Stimulated activated naive CD8-positive, alpha-beta T cell treated with anti-CD3 and anti-CD28 coated beads, Interleukin-15, amount 100 ng/mL, for 72 hours (primary cell): ENCODE results near the gene SZT2.
A peak's percentile ranks its signal among the peaks of the same experiment; 100 is the strongest.

Source experiments
- ATAC-seq: fragments of 150-1000 bp; cut with Tn5 transposase; 2 replicates; pipeline ENCODE4 v1.10.0; 2021; ENCODE audit warnings: mild to moderate bottlenecking, moderate library complexity
- DNase-seq, 2 donors: peaks; one replicate each; pipeline ENCODE4 v3.0.0; 2021 to 2022
- H3K27ac Mint-ChIP-seq, 2 donors: one replicate each; pipeline ENCODE4 v1.8.0; 2022; ENCODE audit warnings: mild to moderate bottlenecking in 2 of 2, mixed read lengths in 2 of 2, moderate library complexity in 2 of 2
- H3K27me3 Mint-ChIP-seq: one replicate; pipeline ENCODE4 v1.8.0; 2022; ENCODE audit warnings: mixed read lengths
- H3K4me1 Mint-ChIP-seq: one replicate; pipeline ENCODE4 v1.8.0; 2022; ENCODE audit warnings: mild to moderate bottlenecking, mixed read lengths
- H3K4me3 Mint-ChIP-seq, 2 donors: one replicate each; pipeline ENCODE4 v1.8.0; 2022; ENCODE audit warnings: mild to moderate bottlenecking in 2 of 2, mixed read lengths in 2 of 2, moderate library complexity in 1 of 2
- H3K9me3 Mint-ChIP-seq, 2 donors: one replicate each; pipeline ENCODE4 v1.8.0; 2022; ENCODE audit warnings: mixed read lengths in 2 of 2

Gene SZT2

DNA sequence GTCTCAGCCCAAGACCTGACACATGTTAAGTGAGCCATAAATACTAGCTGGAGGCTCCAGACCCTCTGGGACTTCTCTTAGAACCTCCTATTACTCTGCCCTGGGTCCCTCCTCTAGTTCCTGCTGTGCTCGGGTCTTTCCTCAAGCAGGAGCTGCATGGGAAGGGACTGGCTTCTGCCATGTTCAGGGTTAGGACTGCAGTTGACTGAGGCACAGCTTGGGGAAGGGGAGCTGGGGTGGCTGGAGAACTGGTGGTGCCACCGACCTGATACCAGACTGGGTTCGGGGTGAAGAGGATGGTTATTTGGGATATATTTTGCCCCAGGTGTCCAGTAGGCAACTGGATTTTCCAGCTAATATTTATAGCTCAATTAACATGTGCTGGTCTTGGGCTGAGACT is 48.3 kb downstream of the SZT2 start:
- no peak overlapping the region for H3K4me3 Mint-ChIP-seq
- H3K27ac Mint-ChIP-seq: peak overlapping the region in 1 of 2 donors; percentile 60
- no peaks in the 10 kb centered on the region for H3K9me3 Mint-ChIP-seq
- no peaks in the 10 kb centered on the region for H3K4me1 Mint-ChIP-seq
- DNase-seq (no peak), ATAC-seq (no peak)
- no peaks in the 10 kb centered on the region for H3K27me3 Mint-ChIP-seq

- ATAC-seq (no peak), DNase-seq (no peak)
- Mint-ChIP-seq H3K4me3 (no peak overlapping the region), H3K27ac (no peak overlapping the region), H3K9me3 (no peaks in the 10 kb centered on the region), H3K4me1 (no peaks in the 10 kb centered on the region), H3K27me3 (no peaks in the 10 kb centered on the region)
Measured at GRCh38 chr1:43438576-43438952, 48.9 kb downstream of the SZT2 start.

DNA sequence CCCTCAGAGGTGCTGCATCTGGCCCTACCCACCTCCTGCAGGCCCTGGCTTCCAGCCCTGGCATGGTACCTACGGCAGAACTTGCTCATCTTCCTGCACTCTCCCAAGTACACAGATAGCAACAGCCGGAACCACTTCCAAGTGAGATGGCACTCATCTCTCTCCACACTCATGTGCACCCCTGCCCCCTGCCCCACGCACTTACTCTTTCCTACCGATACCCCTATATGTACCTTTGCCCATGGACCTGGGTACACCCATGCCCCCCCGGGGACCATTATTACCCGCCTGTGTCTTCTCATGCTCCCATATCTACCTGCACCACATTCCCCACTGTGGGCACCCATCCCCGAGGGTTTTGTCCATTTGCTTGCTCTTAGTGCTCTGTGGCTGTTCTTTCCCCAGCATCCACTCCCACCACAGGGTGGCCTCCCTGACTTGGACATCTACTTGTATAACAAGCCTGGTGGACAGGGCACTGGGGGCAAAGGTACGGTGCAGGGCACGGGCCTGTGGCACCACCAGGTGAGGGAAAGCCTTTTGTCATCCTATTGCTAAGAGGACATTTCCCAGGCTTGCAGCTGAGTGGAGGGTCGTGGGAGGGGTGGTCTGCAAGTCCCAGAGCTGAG is 49.4 kb downstream of the SZT2 start:
- no peak overlapping the region for H3K27ac Mint-ChIP-seq
- no peaks in the 10 kb centered on the region for H3K27me3 Mint-ChIP-seq
- ATAC-seq (no peak), DNase-seq (no peak)
- H3K4me3 Mint-ChIP-seq: no peak overlapping the region
- no peaks in the 10 kb centered on the region for H3K4me1 Mint-ChIP-seq
- no peaks in the 10 kb centered on the region for H3K9me3 Mint-ChIP-seq

DNA sequence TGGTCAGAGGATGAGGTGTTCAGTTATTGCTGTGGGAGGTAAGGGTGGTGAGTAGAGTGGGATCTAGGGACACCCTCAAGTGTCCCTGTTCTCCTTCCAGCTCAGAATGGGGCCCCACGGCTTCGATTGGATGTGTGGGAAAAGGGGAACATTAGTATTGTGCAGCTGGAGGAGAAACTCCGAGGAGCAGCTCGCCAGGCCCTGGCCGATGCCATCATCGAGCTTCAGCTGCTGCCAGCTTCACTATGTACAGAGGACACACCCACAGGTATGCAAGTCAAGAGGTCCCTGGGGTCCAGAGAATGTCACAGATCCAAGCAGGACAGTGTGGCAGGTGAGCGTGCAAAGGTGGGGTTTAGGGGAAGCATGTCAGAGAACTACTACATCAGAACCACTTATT is 50.1 kb downstream of the SZT2 start:
- H3K27me3 Mint-ChIP-seq: no peaks in the 10 kb centered on the region
- H3K4me1 Mint-ChIP-seq: no peaks in the 10 kb centered on the region
- H3K9me3 Mint-ChIP-seq: no peaks in the 10 kb centered on the region
- ATAC-seq (no peak), DNase-seq (peak in 1 of 2 donors; percentile 9)
- H3K27ac Mint-ChIP-seq: no peak overlapping the region
- no peak overlapping the region for H3K4me3 Mint-ChIP-seq

- DNase-seq (peak in 1 of 2 donors; percentile 2), ATAC-seq (no peak)
- Mint-ChIP-seq H3K4me3 (no peak overlapping the region), H3K9me3 (no peaks in the 10 kb centered on the region), H3K4me1 (no peaks in the 10 kb centered on the region), H3K27ac (no peak overlapping the region), H3K27me3 (no peaks in the 10 kb centered on the region)
Measured at GRCh38 chr1:43440358-43440757, 50.7 kb downstream of the SZT2 start.

GRCh38 chr1:43441166-43441893 is 51.6 kb downstream of the SZT2 start:
- Mint-ChIP-seq H3K27ac (no peak overlapping the region), H3K4me3 (no peak overlapping the region), H3K27me3 (no peaks in the 10 kb centered on the region), H3K9me3 (no peaks in the 10 kb centered on the region), H3K4me1 (no peaks in the 10 kb centered on the region)
- ATAC-seq: no peak
- peak in 1 of 2 donors; percentile 6 for DNase-seq

GRCh38 chr1:43441894-43442637 is 52.4 kb downstream of the SZT2 start:
- H3K9me3 Mint-ChIP-seq: no peaks in the 10 kb centered on the region
- no peak overlapping the region for H3K4me3 Mint-ChIP-seq
- DNase-seq (peak in 1 of 2 donors; percentile 7), ATAC-seq (no peak)
- no peaks in the 10 kb centered on the region for H3K4me1 Mint-ChIP-seq
- H3K27me3 Mint-ChIP-seq: no peaks in the 10 kb centered on the region
- peak overlapping the region in 1 of 2 donors; percentile 15 for H3K27ac Mint-ChIP-seq

- H3K9me3 Mint-ChIP-seq: no peaks in the 10 kb centered on the region
- H3K4me1 Mint-ChIP-seq: no peaks in the 10 kb centered on the region
- peak overlapping the region in 1 of 2 donors; percentile 15 for H3K27ac Mint-ChIP-seq
- H3K27me3 Mint-ChIP-seq: no peaks in the 10 kb centered on the region
- ATAC-seq (no peak), DNase-seq (peak in 1 of 2 donors; percentile 7)
- no peak overlapping the region for H3K4me3 Mint-ChIP-seq
Measured at GRCh38 chr1:43442756-43443155, 53.1 kb downstream of the SZT2 start.

GRCh38 chr1:43443197-43443946 is 53.7 kb downstream of the SZT2 start:
- H3K27me3 Mint-ChIP-seq: no peaks in the 10 kb centered on the region
- no peak overlapping the region for H3K4me3 Mint-ChIP-seq
- no peak for DNase-seq
- ATAC-seq: no peak
- no peaks in the 10 kb centered on the region for H3K9me3 Mint-ChIP-seq
- H3K4me1 Mint-ChIP-seq: no peaks in the 10 kb centered on the region
- no peak overlapping the region for H3K27ac Mint-ChIP-seq

GRCh38 chr1:43444151-43444828 is 54.6 kb downstream of the SZT2 start:
- ATAC-seq: no peak
- Mint-ChIP-seq H3K4me1 (no peaks in the 10 kb centered on the region), H3K9me3 (no peaks in the 10 kb centered on the region), H3K27me3 (no peaks in the 10 kb centered on the region), H3K27ac (no peak overlapping the region), H3K4me3 (no peak overlapping the region)
- DNase-seq: no peak

- no peaks in the 10 kb centered on the region for H3K4me1 Mint-ChIP-seq
- H3K4me3 Mint-ChIP-seq: no peak overlapping the region
- DNase-seq (no peak), ATAC-seq (no peak)
- H3K27ac Mint-ChIP-seq: no peak overlapping the region
- no peaks in the 10 kb centered on the region for H3K27me3 Mint-ChIP-seq
- no peaks in the 10 kb centered on the region for H3K9me3 Mint-ChIP-seq
Measured at GRCh38 chr1:43444836-43445235, 55.1 kb downstream of the SZT2 start.

- H3K4me3 Mint-ChIP-seq: no peak overlapping the region
- H3K9me3 Mint-ChIP-seq: no peaks in the 10 kb centered on the region
- H3K4me1 Mint-ChIP-seq: no peaks in the 10 kb centered on the region
- H3K27me3 Mint-ChIP-seq: no peaks in the 10 kb centered on the region
- ATAC-seq (no peak), DNase-seq (peak in 1 of 2 donors; percentile 5)
- H3K27ac Mint-ChIP-seq: no peak overlapping the region
Measured at GRCh38 chr1:43445606-43446387, 56.1 kb downstream of the SZT2 start.

- Mint-ChIP-seq H3K4me1 (no peaks in the 10 kb centered on the region), H3K27ac (no peak overlapping the region), H3K9me3 (no peaks in the 10 kb centered on the region), H3K4me3 (no peak overlapping the region), H3K27me3 (no peaks in the 10 kb centered on the region)
- peak in 1 of 2 donors; percentile 4 for DNase-seq
- ATAC-seq: no peak
Measured at GRCh38 chr1:43446388-43446740, 56.7 kb downstream of the SZT2 start.

GRCh38 chr1:43446881-43447835 is 57.5 kb downstream of the SZT2 start:
- no peak overlapping the region for H3K27ac Mint-ChIP-seq
- H3K27me3 Mint-ChIP-seq: no peaks in the 10 kb centered on the region
- H3K9me3 Mint-ChIP-seq: no peaks in the 10 kb centered on the region
- ATAC-seq: no peak
- no peak overlapping the region for H3K4me3 Mint-ChIP-seq
- no peaks in the 10 kb centered on the region for H3K4me1 Mint-ChIP-seq
- DNase-seq: peak in 1 of 2 donors; percentile 7
